Muscle layer of colon (tissue), 2 donors: ENCODE measurements around the gene MIS18BP1.
A peak's percentile ranks its signal among the peaks of the same experiment; 100 is the strongest.
"Not testable (repeated sequence)": the region's sequence is repeated elsewhere in the genome, so short reads cannot be mapped to it uniquely, and the experiment has no call there.

ENCODE experiments used
- H3K27ac ChIP-seq: one replicate; pipeline ENCODE4 v1.7.0; 2013; ENCODE audit warnings: low read depth, mild to moderate bottlenecking, low read length, moderate library complexity
- H3K27me3 ChIP-seq, 2 donors: one replicate each; pipeline ENCODE4 v1.7.0; 2013; ENCODE audit warnings: low read length in 2 of 2, mild to moderate bottlenecking in 2 of 2; ENCODE audit not compliant: insufficient read depth in 2 of 2, control insufficient read depth in 1 of 2
- H3K36me3 ChIP-seq: one replicate; pipeline ENCODE4 v1.7.0; 2013; ENCODE audit warnings: mild to moderate bottlenecking, low read length; ENCODE audit not compliant: insufficient read depth
- H3K4me1 ChIP-seq: one replicate; pipeline ENCODE4 v1.7.0; 2013; ENCODE audit warnings: mild to moderate bottlenecking, low read length; ENCODE audit not compliant: insufficient read depth
- H3K4me3 ChIP-seq, 2 donors: one replicate each; pipeline ENCODE4 v1.7.0; 2013; ENCODE audit warnings: low read length in 2 of 2, low read depth in 1 of 2, mild to moderate bottlenecking in 1 of 2, moderate library complexity in 1 of 2
- H3K9ac ChIP-seq: one replicate; pipeline ENCODE4 v1.7.0; 2013; ENCODE audit warnings: low read length
- H3K9me3 ChIP-seq: one replicate; pipeline ENCODE4 v1.7.0; 2013; ENCODE audit warnings: mild to moderate bottlenecking, low read length
- donor health status: abdominal sarcoma.
- donor health status: Adenocarcinoma of cecum.

Gene MIS18BP1

GRCh38 chr14:45253070-45253753 is at the start of gene MIS18BP1:
MIS18BP1 (minus strand) TSS chr14:45253202; CDS start chr14:45247286, 5,916 bp downstream.
- peak within 1 kb of the TSS; percentile 53 to 74 for H3K4me3 ChIP-seq
- peaks cover 2% of the 10 kb centered on the region for H3K9me3 ChIP-seq
- peaks cover 4% of the 10 kb centered on the region for H3K4me1 ChIP-seq
- no peaks in the 10 kb centered on the region for H3K27me3 ChIP-seq
- peak within 1 kb of the TSS; percentile 35 for H3K9ac ChIP-seq
- no peaks in the 10 kb centered on the region for H3K36me3 ChIP-seq
- H3K27ac ChIP-seq: peak within 1 kb of the TSS; percentile 39

- Histone ChIP-seq H3K36me3 (no peaks in the 10 kb centered on the region), H3K9me3 (no peaks in the 10 kb centered on the region), H3K4me1 (no peaks in the 10 kb centered on the region), H3K27ac (no peak overlapping the region), H3K9ac (no peak overlapping the region), H3K4me3 (no peak overlapping the region), H3K27me3 (no peaks in the 10 kb centered on the region)
These were observed 45.6 kb upstream of the MIS18BP1 start for GRCh38 chr14:45298423-45299117.

GRCh38 chr14:45294796-45295195 is 41.8 kb upstream of the MIS18BP1 start:
- not testable (repeated sequence) for H3K4me1 ChIP-seq, H3K4me3 ChIP-seq, H3K9ac ChIP-seq, H3K36me3 ChIP-seq, H3K27ac ChIP-seq, H3K27me3 ChIP-seq, H3K9me3 ChIP-seq

DNA sequence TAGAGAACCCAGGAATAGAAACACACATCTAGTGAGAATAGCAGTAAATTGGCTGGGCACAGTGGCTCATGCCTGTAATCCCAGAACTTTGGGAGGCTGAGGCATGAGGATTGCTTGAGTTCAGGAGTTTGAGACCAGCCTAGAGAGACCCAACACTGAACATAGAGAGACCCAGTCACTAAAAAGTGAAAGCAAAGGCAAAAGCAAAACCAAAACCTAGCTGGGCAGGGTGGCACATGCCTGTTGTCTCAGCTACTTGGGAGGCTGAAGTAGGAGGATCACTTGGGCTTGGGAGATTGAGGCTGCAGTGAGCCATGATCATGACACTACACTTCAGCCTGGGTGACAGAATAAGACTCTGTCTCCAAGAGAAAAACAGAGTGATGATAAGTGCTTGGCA is 37.5 kb upstream of the MIS18BP1 start:
- Histone ChIP-seq H3K9ac (no peak overlapping the region), H3K27ac (no peak overlapping the region), H3K9me3 (peaks cover 3% of the 10 kb centered on the region)

GRCh38 chr14:45287610-45288009 is 34.6 kb upstream of the MIS18BP1 start:
- H3K4me1 ChIP-seq: no peaks in the 10 kb centered on the region
- H3K9me3 ChIP-seq: peaks cover 3% of the 10 kb centered on the region
- no peak overlapping the region for H3K4me3 ChIP-seq
- no peak overlapping the region for H3K9ac ChIP-seq
- no peaks in the 10 kb centered on the region for H3K27me3 ChIP-seq
- no peak overlapping the region for H3K27ac ChIP-seq
- H3K36me3 ChIP-seq: no peaks in the 10 kb centered on the region

More for the DNA sequence above, 37.5 kb upstream of the MIS18BP1 start:
- H3K4me1 ChIP-seq: no peaks in the 10 kb centered on the region
- no peak overlapping the region for H3K4me3 ChIP-seq
- no peaks in the 10 kb centered on the region for H3K27me3 ChIP-seq
- H3K36me3 ChIP-seq: no peaks in the 10 kb centered on the region

- Histone ChIP-seq H3K9me3 (peaks cover 3% of the 10 kb centered on the region), H3K9ac (no peak overlapping the region), H3K27ac (no peak overlapping the region), H3K4me3 (no peak overlapping the region), H3K27me3 (no peaks in the 10 kb centered on the region), H3K4me1 (no peaks in the 10 kb centered on the region), H3K36me3 (no peaks in the 10 kb centered on the region)
These were observed 31.8 kb upstream of the MIS18BP1 start for GRCh38 chr14:45284802-45285201.

- H3K36me3 ChIP-seq, H3K4me1 ChIP-seq, H3K27me3 ChIP-seq, H3K27ac ChIP-seq, H3K9ac ChIP-seq, H3K4me3 ChIP-seq, H3K9me3 ChIP-seq: not testable (repeated sequence)
These were observed 28.9 kb upstream of the MIS18BP1 start for GRCh38 chr14:45281731-45282400.

DNA sequence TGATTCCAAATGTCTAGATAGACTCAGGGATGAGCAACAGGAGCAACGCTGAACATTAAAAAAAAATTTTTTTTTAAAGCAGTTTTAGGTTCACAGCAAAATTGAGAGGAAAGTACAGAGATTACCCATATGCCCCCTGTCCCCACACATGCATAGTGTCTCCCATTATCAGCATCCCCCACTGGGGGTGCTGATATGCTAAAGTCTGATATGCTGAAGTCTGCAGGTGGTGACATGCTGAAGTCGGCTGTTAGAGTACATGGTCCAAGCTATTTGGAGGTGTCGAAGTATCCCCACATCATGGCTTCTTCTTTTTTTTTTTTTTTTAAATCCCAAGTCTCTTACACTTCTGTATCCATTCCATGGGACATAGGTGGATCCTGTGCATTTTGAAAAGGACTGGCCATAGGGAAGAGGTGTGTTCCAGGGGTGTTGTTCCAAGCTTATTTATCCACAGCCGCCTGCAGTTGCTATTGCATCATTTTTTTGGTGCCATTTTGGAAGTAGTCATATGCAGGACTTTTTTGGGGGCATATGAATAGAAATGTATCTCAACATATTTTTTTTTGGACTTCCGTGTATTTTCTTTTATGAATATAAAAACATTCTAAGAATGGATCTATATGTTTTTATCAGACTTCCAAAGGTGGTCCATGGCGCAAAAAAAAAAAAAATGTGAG is 19.0 kb upstream of the MIS18BP1 start:
- Histone ChIP-seq H3K4me3 (no peak overlapping the region), H3K9ac (no peak overlapping the region), H3K27ac (no peak overlapping the region), H3K36me3 (no peaks in the 10 kb centered on the region), H3K27me3 (no peaks in the 10 kb centered on the region), H3K4me1 (no peaks in the 10 kb centered on the region), H3K9me3 (no peaks in the 10 kb centered on the region)

GRCh38 chr14:45270031-45270430 is 17.0 kb upstream of the MIS18BP1 start:
- no peak overlapping the region for H3K4me3 ChIP-seq
- no peaks in the 10 kb centered on the region for H3K36me3 ChIP-seq
- no peaks in the 10 kb centered on the region for H3K4me1 ChIP-seq
- no peaks in the 10 kb centered on the region for H3K27me3 ChIP-seq
- H3K9me3 ChIP-seq: no peaks in the 10 kb centered on the region
- no peak overlapping the region for H3K27ac ChIP-seq
- H3K9ac ChIP-seq: no peak overlapping the region

GRCh38 chr14:45267071-45267470 is 14.1 kb upstream of the MIS18BP1 start:
- no peaks in the 10 kb centered on the region for H3K27me3 ChIP-seq
- H3K27ac ChIP-seq: no peak overlapping the region
- no peaks in the 10 kb centered on the region for H3K36me3 ChIP-seq
- no peaks in the 10 kb centered on the region for H3K9me3 ChIP-seq
- no peaks in the 10 kb centered on the region for H3K4me1 ChIP-seq
- no peak overlapping the region for H3K4me3 ChIP-seq
- no peak overlapping the region for H3K9ac ChIP-seq

DNA sequence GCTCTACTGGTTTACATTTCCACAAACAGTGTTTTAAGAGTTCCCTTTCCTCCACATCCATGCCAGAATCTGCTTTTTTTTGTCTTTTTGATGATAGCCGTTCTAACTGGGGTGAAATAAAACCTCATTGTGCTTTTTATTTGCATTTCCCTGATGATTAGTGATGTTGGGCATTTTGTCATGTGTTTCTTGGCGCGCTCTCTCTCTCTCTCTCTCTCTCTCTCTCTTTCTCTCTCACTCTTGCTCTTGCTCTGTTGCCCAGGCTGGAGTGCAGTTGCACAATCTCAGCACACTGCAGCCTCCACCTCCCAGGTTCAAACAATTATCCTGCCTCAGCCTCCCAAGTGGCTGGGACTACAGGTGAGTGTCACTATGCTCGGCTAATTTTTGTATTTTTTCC is 9.6 kb upstream of the MIS18BP1 start:
- no peak overlapping the region for H3K4me3 ChIP-seq
- no peak overlapping the region for H3K9ac ChIP-seq
- H3K4me1 ChIP-seq: no peaks in the 10 kb centered on the region
- no peaks in the 10 kb centered on the region for H3K36me3 ChIP-seq
- no peak overlapping the region for H3K27ac ChIP-seq
- H3K27me3 ChIP-seq: no peaks in the 10 kb centered on the region
- H3K9me3 ChIP-seq: peaks cover 2% of the 10 kb centered on the region
